ENCODE results near the gene KLK8.
"Not testable (repeated sequence)": the region's sequence is repeated elsewhere in the genome, so short reads cannot be mapped to it uniquely, and the experiment has no call there.

Gene KLK8

DNA sequence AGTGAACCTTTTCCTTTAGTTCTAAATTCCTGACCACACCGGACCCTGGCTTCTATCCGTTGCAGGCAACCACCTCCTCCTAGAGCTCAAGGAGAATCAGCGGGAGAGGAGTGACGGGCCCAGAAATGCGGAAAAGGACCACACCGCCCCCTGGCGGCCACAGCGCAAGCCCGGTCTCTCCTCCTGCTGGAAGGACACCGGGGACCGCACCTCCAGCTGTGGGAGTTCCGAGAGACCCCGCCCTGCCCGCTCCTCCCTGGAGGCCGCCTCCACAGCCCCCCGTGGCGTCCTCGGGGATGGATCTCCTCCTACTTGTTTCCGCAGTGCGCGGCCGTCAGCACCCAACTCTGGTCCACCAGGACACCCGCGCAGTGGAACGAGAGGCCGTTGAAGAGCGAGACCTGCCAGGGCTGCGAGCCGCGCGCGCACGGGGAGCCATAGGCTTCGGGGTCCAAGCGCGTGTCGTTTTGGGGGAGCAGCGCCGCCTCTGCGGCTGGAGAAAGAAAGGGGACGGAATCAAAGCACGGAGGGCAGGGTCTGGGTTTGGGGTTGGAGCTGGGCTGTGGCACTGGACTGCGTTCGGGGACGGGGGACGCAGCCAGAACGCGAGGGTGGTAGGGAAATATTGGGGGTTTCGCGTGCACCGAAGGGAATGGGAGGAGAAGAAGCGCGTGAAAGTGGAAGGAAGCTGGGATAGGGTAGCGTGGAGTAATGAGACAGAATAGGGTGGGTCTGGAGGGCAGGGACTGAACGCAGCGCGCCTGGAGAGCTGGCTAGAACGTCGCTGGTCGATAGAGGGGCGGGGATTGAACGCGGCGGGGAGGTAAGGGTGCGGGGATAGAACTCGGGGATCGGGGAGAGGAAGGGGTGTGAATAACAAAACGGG, 15.6 kb upstream of the KLK8 start:
- peak; percentile 50 for DNase-seq (ENCODE audit: low read depth)

DNA sequence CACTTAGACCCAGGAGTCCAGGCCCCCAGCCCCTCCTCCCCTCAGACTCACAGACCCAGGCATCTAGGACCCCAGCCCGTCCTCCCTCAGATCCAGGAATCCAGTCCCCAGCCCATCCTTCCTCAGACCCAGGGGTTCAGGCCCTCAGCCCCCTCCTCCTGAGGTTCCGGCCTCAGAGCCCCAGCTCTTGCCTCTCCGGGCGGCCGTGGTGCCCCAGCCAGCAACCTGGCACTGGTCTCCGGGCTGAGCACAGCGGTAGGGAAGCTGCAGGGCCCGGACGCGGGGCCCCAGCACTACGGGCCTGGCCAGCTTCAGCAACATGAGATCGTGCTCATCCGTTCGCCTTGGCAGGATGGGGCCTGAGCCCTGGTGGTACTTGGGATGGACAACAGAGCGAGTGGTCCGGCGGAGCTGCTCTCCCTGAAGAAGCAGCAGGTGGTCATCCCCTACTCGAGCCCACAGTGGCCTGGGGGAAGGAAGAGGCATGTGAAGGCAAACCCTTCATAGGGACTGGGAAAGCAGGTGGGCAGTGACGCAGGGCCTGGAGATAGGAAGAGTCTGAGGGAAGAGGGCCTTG, 14.4 kb upstream of the KLK8 start:
- no peak for DNase-seq (ENCODE audit: low read depth)

GRCh38 chr19:51014242-51014641, 12.8 kb upstream of the KLK8 start:
- no peak for DNase-seq (ENCODE audit: low read depth)

DNA sequence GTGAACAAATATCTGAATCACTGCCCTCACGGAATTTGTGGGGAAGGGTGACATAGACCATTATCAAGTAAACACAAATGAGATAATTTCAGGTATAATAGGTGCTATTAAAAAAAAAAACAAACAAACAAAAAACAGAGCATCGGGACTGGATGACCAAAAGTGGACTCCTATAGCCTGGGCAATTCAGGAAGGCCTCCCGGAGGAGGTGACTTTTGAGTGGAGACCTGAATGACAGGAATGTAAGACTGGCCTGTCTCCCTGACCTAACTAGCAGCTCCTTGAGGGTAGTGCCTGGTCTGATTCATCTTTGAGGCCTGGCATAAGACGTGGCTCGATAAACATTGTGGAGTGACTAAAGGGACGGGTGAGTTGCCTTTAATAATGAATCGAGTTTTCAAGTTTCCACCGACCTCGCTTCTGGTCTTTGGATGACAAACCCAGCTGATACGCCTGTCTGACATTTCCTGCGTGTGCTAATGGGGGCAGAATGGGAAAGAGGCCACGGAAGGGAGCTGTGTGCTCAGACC, 11.3 kb upstream of the KLK8 start:
- no peak for DNase-seq (ENCODE audit: low read depth)

DNA sequence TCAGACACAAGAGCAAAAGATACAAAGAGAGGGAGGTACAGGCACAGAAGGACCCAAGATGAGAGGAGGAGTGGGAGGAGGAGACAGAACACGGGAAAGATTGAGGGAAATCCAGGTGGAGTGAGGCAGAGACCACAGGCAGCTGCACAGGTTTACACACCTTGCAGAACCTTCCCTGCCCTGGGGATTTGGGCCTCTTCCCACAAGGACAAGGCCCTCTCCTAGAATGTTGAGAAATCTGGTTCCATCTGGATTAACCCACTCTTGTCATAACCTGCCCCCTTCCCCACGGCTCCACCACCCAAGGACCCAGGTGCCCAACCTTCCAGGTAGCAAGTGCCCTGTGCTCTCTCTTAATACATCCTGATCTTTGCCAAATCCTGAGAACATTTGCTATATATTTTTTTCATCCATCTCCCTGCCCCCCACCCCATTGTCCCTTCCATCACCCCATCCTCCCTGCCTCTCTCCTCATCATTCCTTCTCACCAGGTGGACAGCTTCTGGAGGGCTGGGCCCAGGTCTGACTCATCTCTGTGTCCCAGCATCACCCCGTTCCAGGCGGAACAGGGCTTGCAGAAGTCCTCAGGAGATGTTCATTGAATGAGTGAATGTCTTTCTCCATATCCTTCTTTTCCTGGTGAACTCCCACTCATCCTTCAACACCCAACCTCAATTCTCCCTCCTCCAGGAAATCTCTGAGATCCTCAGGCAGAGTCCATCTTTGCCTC, 8.8 kb upstream of the KLK8 start:
- DNase-seq (ENCODE audit: low read depth): no peak

- no peak for DNase-seq (ENCODE audit: low read depth)
These were observed 7.9 kb upstream of the KLK8 start for GRCh38 chr19:51009061-51009891.

GRCh38 chr19:51007488-51007887, 6.1 kb upstream of the KLK8 start:
- DNase-seq (ENCODE audit: low read depth): no peak

DNA sequence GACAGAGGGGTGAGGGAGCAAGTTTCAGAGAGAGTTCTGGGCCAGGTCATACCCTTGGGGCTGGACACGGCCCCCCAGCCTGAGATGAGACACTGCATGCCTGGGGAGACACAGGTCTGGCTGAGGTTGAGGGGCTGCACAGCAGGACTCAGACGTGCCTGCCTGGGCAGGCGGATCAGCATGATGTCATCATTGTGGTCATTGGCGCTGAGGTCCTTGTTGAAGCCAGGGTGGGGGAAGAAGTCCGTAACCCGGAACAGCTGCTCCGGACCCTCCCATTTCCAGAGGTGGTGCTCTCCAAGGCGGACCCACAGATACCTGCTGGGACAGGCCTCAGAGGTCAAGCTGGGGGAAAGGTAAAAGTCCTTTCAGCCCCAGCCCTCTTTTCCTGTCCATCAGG, 5.0 kb upstream of the KLK8 start:
- no peak for DNase-seq (ENCODE audit: low read depth)

GRCh38 chr19:51005248-51005647, 3.8 kb upstream of the KLK8 start:
- DNase-seq (ENCODE audit: low read depth): no peak

GRCh38 chr19:51003316-51003715, 1.9 kb upstream of the KLK8 start:
- DNase-seq (ENCODE audit: low read depth): no peak

DNA sequence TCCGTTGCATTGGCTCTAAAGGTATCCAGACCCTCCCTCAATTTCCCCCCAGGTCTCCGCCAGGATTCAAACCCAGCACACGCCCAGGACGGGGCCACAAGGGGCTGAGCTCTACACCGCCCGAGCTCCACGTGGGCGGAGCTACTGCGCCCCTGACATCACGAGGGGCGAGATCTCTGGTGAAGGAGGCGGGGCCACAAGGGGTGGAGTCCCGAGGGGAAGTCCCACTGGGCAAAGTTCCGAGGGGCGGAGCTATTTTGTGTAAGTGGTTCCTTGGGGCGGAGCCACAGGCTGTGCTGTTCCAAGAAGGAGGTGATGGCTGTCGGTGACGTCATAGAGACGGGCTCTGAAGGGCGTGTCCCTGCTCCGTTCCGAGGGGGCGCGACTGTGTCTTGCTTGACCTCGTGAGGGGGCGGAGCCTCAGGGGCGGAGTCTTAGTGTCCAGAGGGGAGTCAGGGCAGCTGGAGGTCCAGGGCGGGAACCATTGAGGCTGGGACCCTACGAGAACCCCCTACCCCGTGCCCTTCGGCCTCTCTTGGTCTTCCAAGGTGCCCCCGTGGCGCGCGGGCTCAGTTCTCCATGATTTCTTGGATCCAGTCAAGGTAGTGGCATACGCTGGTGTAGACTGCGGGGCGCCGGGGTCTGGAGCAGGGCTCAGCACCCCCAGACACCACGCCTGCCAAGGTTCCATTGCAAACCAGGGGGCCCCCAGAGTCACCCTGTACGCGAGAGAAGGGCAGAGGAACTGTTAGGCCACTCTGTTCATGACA, 1.3 kb upstream of the KLK8 start:
- no peak for DNase-seq (ENCODE audit: low read depth)

DNA sequence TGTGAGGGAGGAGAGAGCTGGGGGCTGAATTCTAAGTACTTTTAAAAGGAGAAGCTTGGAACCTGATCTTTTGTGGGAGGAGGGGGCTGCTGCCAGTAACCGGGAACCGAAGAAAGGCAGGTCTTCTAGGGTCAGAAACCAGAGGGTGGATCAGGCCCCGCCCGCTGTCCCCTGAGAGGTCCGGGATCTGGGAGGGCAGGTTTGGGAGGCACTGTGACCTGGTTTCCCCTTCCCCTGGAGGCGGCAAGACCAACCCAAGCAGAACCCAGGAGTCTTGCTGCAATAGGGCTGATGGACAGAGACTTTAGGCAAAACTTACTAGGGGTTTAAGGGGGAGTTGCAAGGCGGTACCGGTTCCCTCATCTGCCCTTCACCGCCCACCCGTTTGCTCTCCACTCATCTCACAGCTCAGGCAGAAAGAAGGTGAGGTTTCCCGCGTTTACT, 707 bp upstream of the KLK8 start:
- no peak for DNase-seq (ENCODE audit: low read depth)

DNA sequence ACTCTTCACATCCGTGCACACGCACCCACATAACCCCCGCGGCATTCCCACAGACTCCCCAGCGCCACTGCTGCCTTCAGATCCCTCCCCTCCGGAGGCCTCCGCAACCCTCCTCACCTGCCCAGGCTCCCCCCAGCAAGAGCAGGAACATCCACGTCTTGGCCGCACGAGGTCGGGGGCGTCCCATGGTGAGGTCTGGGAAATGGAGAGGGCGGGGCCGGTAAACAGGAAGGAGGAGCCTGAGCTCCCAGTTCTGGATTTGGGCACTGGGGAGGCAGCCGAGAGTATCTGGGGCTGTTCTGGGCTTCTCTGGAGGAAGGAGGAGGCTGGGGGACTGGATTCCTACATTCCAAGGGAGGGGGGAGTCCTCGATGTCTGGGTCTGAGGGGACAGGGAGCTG, 423 bp downstream of the KLK8 start:
- DNase-seq (ENCODE audit: low read depth): no peak

GRCh38 chr19:51000426-51000825, 978 bp downstream of the KLK8 start:
- no peak for DNase-seq (ENCODE audit: low read depth)

GRCh38 chr19:50998686-50999085, 2.7 kb downstream of the KLK8 start:
- DNase-seq (ENCODE audit: low read depth): no peak

DNA sequence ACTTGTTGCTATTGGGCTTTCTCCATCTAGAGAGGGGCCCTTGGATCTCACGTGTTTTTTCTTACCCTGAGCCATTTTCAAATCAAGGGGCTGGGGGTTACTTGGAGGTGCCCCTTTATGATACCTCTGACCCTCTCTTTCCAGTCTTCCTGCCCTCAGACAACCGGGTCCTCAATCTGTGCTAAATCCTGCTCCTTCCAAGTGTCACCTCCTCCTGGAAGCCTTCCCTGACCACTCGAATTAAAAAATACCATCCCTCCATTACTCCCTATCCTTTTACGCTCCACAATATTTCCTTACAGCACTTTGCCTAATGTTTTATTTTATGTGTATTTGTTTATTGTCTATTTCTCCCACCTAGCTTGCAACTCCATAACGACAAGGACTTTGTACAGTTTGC, 3.3 kb downstream of the KLK8 start:
- DNase-seq (ENCODE audit: low read depth): no peak

GRCh38 chr19:50994129-50994528, 7.3 kb downstream of the KLK8 start:
- no peak for DNase-seq (ENCODE audit: low read depth)

DNA sequence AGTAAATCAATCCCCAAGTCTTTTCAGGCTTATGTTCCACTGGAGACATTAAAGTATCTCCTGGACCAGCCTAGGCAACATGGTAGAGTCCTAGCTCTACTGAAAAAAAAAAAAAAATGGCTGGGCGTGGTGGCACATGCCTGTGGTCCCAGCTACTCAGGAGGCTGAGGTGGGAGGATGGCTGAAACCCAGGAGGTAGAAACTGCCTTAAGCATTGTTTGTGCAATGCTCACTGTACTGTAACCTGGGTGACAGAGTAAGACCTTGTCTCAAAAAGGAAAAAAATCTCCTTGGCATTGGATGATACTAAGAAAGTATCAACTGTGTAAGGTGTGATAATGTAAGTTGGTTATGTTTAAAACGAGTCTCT, 8.8 kb downstream of the KLK8 start:
- DNase-seq (ENCODE audit: low read depth): no peak

DNA sequence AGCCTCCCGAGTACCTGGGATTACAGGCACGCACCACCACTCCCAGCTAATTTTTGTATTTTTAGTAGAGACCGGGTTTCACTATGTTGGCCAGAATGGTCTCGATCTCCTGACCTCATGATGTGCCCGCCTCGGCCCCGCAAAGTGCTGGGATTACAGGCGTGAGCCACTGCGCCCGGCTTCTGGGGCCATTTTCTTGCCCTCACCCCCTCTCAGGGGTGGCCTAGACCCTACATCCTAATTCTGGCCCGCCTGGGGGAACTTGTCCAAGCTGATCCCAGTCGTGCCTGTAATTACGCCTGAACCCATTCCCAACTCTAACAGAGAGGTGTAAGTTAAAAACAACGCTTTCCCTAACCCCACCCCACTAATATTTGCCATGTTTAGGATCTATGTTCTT, 17.0 kb downstream of the KLK8 start:
- DNase-seq (ENCODE audit: low read depth): not testable (repeated sequence)

GRCh38 chr19:50983625-50984292, 17.6 kb downstream of the KLK8 start, which contains the start of gene KLK7:
TSS of gene KLK7 (minus strand) at chr19:50983917. CDS start at chr19:50982399, 1,518 bp downstream.
- no peak for DNase-seq (ENCODE audit: low read depth)

Measured in stimulated activated CD8-positive, alpha-beta memory T cell treated with anti-CD3 and anti-CD28 coated beads, Interleukin-7, amount 100 ng/mL, for 24 hours (primary cell).